ENCODE data around the gene UVSSA.
"Not testable (repeated sequence)": the region's sequence is repeated elsewhere in the genome, so short reads cannot be mapped to it uniquely, and the experiment has no call there.

Gene UVSSA

GRCh38 chr4:1330761-1331590 lies 16.0 kb upstream of the UVSSA start:
- DNase-seq (ENCODE audit: low read depth in 2 of 2): peak; percentile 34 to 61

GRCh38 chr4:1331591-1332353 lies 15.2 kb upstream of the UVSSA start:
- DNase-seq (ENCODE audit: low read depth in 2 of 2): no peak

GRCh38 chr4:1332686-1333085 lies 14.3 kb upstream of the UVSSA start:
- no peak for DNase-seq (ENCODE audit: low read depth in 2 of 2)

- DNase-seq (ENCODE audit: low read depth in 2 of 2): no peak
Observed at GRCh38 chr4:1333256-1333655, 13.8 kb upstream of the UVSSA start.

- not testable (repeated sequence) for DNase-seq (ENCODE audit: low read depth in 2 of 2)
Observed at GRCh38 chr4:1333851-1334578, 13.0 kb upstream of the UVSSA start.

GRCh38 chr4:1334579-1334895 lies 12.5 kb upstream of the UVSSA start:
- no peak for DNase-seq (ENCODE audit: low read depth in 2 of 2)

- not testable (repeated sequence) for DNase-seq (ENCODE audit: low read depth in 2 of 2)
Observed at GRCh38 chr4:1335193-1335883, 11.7 kb upstream of the UVSSA start.

GRCh38 chr4:1336088-1336491 lies 10.9 kb upstream of the UVSSA start:
- no peak for DNase-seq (ENCODE audit: low read depth in 2 of 2)

- DNase-seq (ENCODE audit: low read depth in 2 of 2): peak; percentile 61 to 70
Observed at GRCh38 chr4:1337376-1337831, 9.6 kb upstream of the UVSSA start.

- DNase-seq (ENCODE audit: low read depth in 2 of 2): no peak
Observed at GRCh38 chr4:1337951-1338751, 8.9 kb upstream of the UVSSA start.

- no peak for DNase-seq (ENCODE audit: low read depth in 2 of 2)
Observed at GRCh38 chr4:1338752-1339414, 8.1 kb upstream of the UVSSA start.

GRCh38 chr4:1339489-1339888 lies 7.5 kb upstream of the UVSSA start:
- no peak for DNase-seq (ENCODE audit: low read depth in 2 of 2)

GRCh38 chr4:1340181-1340747 lies 6.7 kb upstream of the UVSSA start:
- no peak for DNase-seq (ENCODE audit: low read depth in 2 of 2)

GRCh38 chr4:1340861-1341260 lies 6.1 kb upstream of the UVSSA start:
- DNase-seq (ENCODE audit: low read depth in 2 of 2): no peak

GRCh38 chr4:1342003-1342402 lies 5.0 kb upstream of the UVSSA start:
- no peak for DNase-seq (ENCODE audit: low read depth in 2 of 2)

- no peak for DNase-seq (ENCODE audit: low read depth in 2 of 2)
Observed at GRCh38 chr4:1344696-1345095, 2.3 kb upstream of the UVSSA start.

- DNase-seq (ENCODE audit: low read depth in 2 of 2): peak; percentile 23 to 27
Observed at GRCh38 chr4:1345903-1346780, 866 bp upstream of the UVSSA start.

- peak; percentile 35 to 42 for DNase-seq (ENCODE audit: low read depth in 2 of 2)
Observed at GRCh38 chr4:1347410-1347864, 429 bp downstream of the UVSSA start.

GRCh38 chr4:1348014-1348513 lies 1.1 kb downstream of the UVSSA start:
- no peak for DNase-seq (ENCODE audit: low read depth in 2 of 2)
